Measurements from ENCODE around the gene AGER. TPM values are rescaled to one million over a fixed set of nuclear protein-coding genes. Genes with fewer than 3 reads are reported as not detected.

Gene AGER
- total RNA-seq, 4 donors from 2014 or later: 0.59 to 1.7 (median 1.4) TPM

GRCh38 chr6:32166411-32167061 lies 17.5 kb downstream of the AGER start:
- peak overlapping the region in 3 of 4 donors; percentile 2 to 28 (median 18) for H3K27ac ChIP-seq
- TF ChIP-seq CTCF (IDR thresholded peaks at IDR 0.05): no peak
- TF ChIP-seq POLR2A (IDR thresholded peaks at IDR 0.05): no peak
- no peak overlapping the region for H3K4me3 ChIP-seq
- H3K36me3 ChIP-seq: peaks cover 12 to 100% (median 39%) of the 10 kb centered on the region in 3 donors
- no peak for DNase-seq
- no peaks in the 10 kb centered on the region for H3K9me3 ChIP-seq
- intact Hi-C loops (cut with DNase I): no loop called here
- WGBS, 2 donors: 83 to 84% methylated on average over 8 to 19 of the region's 30 CpGs
- no peaks in the 10 kb centered on the region for H3K27me3 ChIP-seq
- peaks cover 0 to 6% (median 0%) of the 10 kb centered on the region in 3 donors for H3K4me1 ChIP-seq

DNA sequence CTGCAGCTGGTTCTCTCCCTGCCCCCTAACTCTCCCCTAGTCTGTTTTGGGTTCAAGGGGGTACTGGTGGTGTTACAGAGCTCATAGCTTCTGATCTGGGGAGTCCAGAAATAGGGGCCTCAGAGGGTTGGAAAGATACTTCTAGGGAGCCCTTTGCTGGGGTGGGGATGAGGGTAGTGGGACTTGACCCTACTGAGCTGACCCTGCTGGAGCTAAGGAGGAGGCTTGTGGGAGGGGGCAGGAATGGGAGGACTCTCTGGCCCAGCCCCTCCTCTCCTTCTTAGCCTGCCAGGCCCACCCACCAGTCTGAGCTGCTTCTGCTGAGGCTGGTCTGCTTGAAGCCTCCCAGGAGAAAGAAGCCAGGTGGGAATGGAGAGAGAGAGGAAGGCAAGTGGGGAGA lies 19.8 kb downstream of the AGER start, which contains the start of gene EGFL8:
EGFL8 (plus strand) TSS at position 301 of the 400 bp plus-strand sequence. CDS start 1,571 bp downstream, outside the sequence.
- no peak for DNase-seq
- peaks cover 11 to 99% (median 26%) of the 10 kb centered on the region in 3 donors for H3K36me3 ChIP-seq
- H3K9me3 ChIP-seq: no peaks in the 10 kb centered on the region
- peaks cover 0 to 6% (median 0%) of the 10 kb centered on the region in 3 donors for H3K4me1 ChIP-seq
- H3K27me3 ChIP-seq: no peaks in the 10 kb centered on the region
- H3K27ac ChIP-seq: peak within 1 kb of the TSS; percentile 1 to 53 (median 48)
- TF ChIP-seq CTCF (IDR thresholded peaks at IDR 0.05) (no peak), POLR2A (IDR thresholded peaks at IDR 0.05) (no peak)
- intact Hi-C loops (cut with DNase I): no loop called here
- H3K4me3 ChIP-seq: no peak within 1 kb of the TSS

GRCh38 chr6:32163559-32164258 lies 20.3 kb downstream of the AGER start:
- Histone ChIP-seq H3K27ac (peak overlapping the region; percentile 1 to 53 (median 48)), H3K27me3 (no peaks in the 10 kb centered on the region), H3K4me1 (peaks cover 0 to 6% (median 0%) of the 10 kb centered on the region in 3 donors), H3K9me3 (no peaks in the 10 kb centered on the region), H3K4me3 (no peak overlapping the region), H3K36me3 (peaks cover 10 to 98% (median 26%) of the 10 kb centered on the region in 3 donors)
- DNase-seq: no peak
- 78 to 86% methylated on average over 2 to 4 of the region's 7 CpGs for WGBS, 2 donors
- TF ChIP-seq CTCF (IDR thresholded peaks at IDR 0.05): no peak
- TF ChIP-seq POLR2A (IDR thresholded peaks at IDR 0.05): no peak
- intact Hi-C loops (cut with DNase I): no loop called here

- Histone ChIP-seq H3K4me3 (no peak overlapping the region), H3K27me3 (no peaks in the 10 kb centered on the region), H3K36me3 (peaks cover 24 to 74% (median 30%) of the 10 kb centered on the region in 3 donors), H3K9me3 (no peaks in the 10 kb centered on the region), H3K27ac (no peak overlapping the region), H3K4me1 (peaks cover 10 to 29% (median 15%) of the 10 kb centered on the region in 3 donors)
- intact Hi-C loops (cut with DNase I): no loop called here
- DNase-seq: no peak
- TF ChIP-seq CTCF (IDR thresholded peaks at IDR 0.05): no peak
- TF ChIP-seq POLR2A (IDR thresholded peaks at IDR 0.05): no peak
Measured at GRCh38 chr6:32158052-32158451, 26.0 kb downstream of the AGER start.

- intact Hi-C loops (cut with DNase I): no loop called here
- peaks cover 16 to 62% (median 22%) of the 10 kb centered on the region in 3 donors for H3K36me3 ChIP-seq
- DNase-seq: no peak
- no peaks in the 10 kb centered on the region for H3K9me3 ChIP-seq
- no peak overlapping the region for H3K27ac ChIP-seq
- TF ChIP-seq POLR2A (IDR thresholded peaks at IDR 0.05): no peak
- TF ChIP-seq CTCF (IDR thresholded peaks at IDR 0.05): no peak
- H3K27me3 ChIP-seq: no peaks in the 10 kb centered on the region
- H3K4me3 ChIP-seq: no peak overlapping the region
- WGBS, 2 donors: 85 to 91% methylated on average over 9 of the region's 9 CpGs
- peaks cover 19 to 40% (median 26%) of the 10 kb centered on the region in 3 donors for H3K4me1 ChIP-seq
Measured at GRCh38 chr6:32156891-32157290, 27.2 kb downstream of the AGER start.
